Peyer's patch (tissue), 4 donors: ENCODE measurements around the gene RNF152. TPM values are rescaled to one million over a fixed set of nuclear protein-coding genes. Genes with fewer than 3 reads are reported as not detected.

ENCODE experiments used
- DNase-seq, 3 donors: peaks; one replicate each; pipeline ENCODE4 v3.0.0-alpha.2; 2017 to 2019
- H3K27ac ChIP-seq, 4 donors: fragments of 200-600 bp; sonication (generic); one replicate each; pipeline ENCODE4 v1.5.1; 2016 to 2019
- H3K27me3 ChIP-seq, 2 donors: fragments of 200-600 bp; sonication (generic); one replicate each; pipeline ENCODE4 v1.5.1; 2019
- H3K36me3 ChIP-seq, 3 donors: fragments of 200-600 bp; sonication (generic); one replicate each; pipeline ENCODE4 v1.5.1; 2016 to 2019
- H3K4me1 ChIP-seq, 4 donors: fragments of 200-600 bp; sonication (generic); one replicate each; pipeline ENCODE4 v1.5.1; 2016 to 2019
- H3K4me3 ChIP-seq, 4 donors: fragments of 200-600 bp; sonication (generic); 1 replicate in 3 of 4; 2 replicates in 1 of 4; pipeline ENCODE4 v1.5.1; 2016 to 2019; ENCODE audit warnings: mild to moderate bottlenecking in 1 of 4
- H3K9me3 ChIP-seq, 4 donors: fragments of 200-600 bp; sonication (generic); one replicate each; pipeline ENCODE4 v1.5.1; 2016 to 2019; ENCODE audit warnings: mild to moderate bottlenecking in 1 of 4
- POLR2A ChIP-seq, 2 donors: fragments of 450-650 bp; IDR thresholded peaks; one replicate each; pipeline ENCODE4 v1.5.1; 2017; ENCODE audit warnings: antibody characterized with exemption in 2 of 2, mild to moderate bottlenecking in 2 of 2, moderate library complexity in 2 of 2
- total RNA-seq, 4 donors: library from RNA; depleted of rRNA; stranded (reverse); fragments of >200 nt; gene quantifications; one replicate each; pipeline ENCODE4 v1.1.0, GENCODE V29; 2016
- TF ChIP-seq, protein P1 (sequence below), 6 experiments: fragments of 450-650 bp in 4 of 6; fragments of 200-600 bp in 2 of 6; sonication (generic) in 1 of 6; IDR thresholded peaks; one replicate each; pipeline ENCODE4 v1.5.1; 2017 to 2019; ENCODE audit warnings: antibody characterized with exemption in 6 of 6, mild to moderate bottlenecking in 3 of 6, moderate library complexity in 1 of 6

The RNF152 gene
- total RNA-seq, 4 donors from 2014 or later = 17.3 to 185 (median 120) TPM

DNA sequence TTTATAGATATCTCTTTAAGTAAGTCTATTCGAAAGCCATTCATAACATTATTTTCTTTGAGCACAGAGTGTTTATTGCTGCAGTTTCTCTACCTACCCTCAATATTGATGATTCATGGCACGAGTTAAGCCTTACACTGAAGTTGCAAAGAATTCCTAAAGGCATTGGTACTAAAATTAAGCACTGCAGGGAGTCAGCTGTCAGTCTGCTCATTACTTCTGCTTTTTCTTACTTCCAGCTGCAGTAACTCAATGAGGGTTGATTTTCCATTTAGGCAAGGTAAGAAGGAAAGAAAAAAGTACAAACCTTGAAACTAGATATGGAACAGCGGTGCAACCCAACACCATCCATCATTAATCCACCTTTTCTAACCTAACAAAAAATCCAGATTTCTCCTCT, 65.2 kb downstream of the RNF152 start:
- Histone ChIP-seq H3K36me3 (no peaks in the 10 kb centered on the region), H3K27me3 (no peaks in the 10 kb centered on the region), H3K9me3 (no peaks in the 10 kb centered on the region), H3K27ac (no peak overlapping the region), H3K4me3 (no peak overlapping the region), H3K4me1 (no peaks in the 10 kb centered on the region)
- DNase-seq = no peak
- TF ChIP-seq, protein P1, sequence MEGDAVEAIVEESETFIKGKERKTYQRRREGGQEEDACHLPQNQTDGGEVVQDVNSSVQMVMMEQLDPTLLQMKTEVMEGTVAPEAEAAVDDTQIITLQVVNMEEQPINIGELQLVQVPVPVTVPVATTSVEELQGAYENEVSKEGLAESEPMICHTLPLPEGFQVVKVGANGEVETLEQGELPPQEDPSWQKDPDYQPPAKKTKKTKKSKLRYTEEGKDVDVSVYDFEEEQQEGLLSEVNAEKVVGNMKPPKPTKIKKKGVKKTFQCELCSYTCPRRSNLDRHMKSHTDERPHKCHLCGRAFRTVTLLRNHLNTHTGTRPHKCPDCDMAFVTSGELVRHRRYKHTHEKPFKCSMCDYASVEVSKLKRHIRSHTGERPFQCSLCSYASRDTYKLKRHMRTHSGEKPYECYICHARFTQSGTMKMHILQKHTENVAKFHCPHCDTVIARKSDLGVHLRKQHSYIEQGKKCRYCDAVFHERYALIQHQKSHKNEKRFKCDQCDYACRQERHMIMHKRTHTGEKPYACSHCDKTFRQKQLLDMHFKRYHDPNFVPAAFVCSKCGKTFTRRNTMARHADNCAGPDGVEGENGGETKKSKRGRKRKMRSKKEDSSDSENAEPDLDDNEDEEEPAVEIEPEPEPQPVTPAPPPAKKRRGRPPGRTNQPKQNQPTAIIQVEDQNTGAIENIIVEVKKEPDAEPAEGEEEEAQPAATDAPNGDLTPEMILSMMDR (IDR thresholded peaks at IDR 0.05) = no peak
- TF ChIP-seq POLR2A (IDR thresholded peaks at IDR 0.05) = no peak

DNA sequence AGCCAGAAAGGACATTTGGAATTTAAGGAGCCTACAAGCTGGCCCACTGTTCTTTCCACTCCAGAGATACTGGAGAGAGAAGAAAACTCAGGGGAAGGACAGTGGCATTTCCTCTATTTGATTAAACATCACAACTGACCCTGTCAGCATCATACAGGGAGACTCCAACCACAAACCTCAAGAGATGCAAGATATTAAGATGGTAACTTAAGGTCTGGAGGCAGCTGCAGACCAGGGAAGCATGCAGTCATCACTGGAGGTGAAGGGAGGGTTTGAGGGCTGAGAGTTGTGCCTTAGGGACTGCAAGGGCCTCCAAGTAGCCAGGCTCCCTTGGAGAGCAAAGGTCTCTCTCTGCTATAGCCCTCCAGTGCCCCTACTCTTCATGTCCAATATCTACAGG, 67.4 kb downstream of the RNF152 start:
- Histone ChIP-seq H3K9me3 (no peaks in the 10 kb centered on the region), H3K4me1 (no peaks in the 10 kb centered on the region), H3K4me3 (no peak overlapping the region), H3K27me3 (no peaks in the 10 kb centered on the region), H3K27ac (no peak overlapping the region), H3K36me3 (no peaks in the 10 kb centered on the region)
- no peak for TF ChIP-seq POLR2A (IDR thresholded peaks at IDR 0.05)
- TF ChIP-seq, protein P1 (IDR thresholded peaks at IDR 0.05) = no peak
- no peak for DNase-seq

DNA sequence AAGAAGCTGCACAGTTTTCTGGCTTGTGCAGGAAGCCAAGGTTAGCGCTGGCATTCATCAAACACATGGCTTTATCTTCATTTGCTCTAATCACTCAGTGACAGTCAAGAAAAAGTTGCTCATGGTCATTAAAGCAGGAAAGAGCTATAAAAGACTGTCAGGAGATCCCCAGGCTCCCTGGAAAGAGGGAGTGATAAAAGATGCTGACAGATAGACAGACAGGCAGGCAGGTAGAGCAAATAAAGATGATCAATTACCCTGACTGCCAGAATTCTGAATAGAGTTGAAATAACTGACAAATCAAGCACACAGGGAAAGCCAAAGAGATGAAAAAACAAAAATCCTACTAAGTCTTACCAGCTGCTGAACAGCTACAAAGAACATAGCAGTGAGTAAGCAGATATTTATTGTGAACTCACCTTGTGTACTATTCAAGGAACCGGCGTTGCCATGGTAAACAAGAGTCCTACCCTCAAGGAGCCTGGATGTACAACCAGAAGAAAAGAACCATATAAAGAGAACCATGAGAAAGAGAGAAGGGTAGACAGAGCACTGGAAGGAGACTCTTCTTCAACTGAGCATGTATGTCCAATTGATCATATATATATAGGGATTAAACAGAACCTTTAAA, 68.0 kb downstream of the RNF152 start:
- H3K4me1 ChIP-seq = no peaks in the 10 kb centered on the region
- DNase-seq = no peak
- H3K36me3 ChIP-seq = no peaks in the 10 kb centered on the region
- no peak overlapping the region for H3K27ac ChIP-seq
- no peaks in the 10 kb centered on the region for H3K27me3 ChIP-seq
- no peaks in the 10 kb centered on the region for H3K9me3 ChIP-seq
- TF ChIP-seq, protein P1 (IDR thresholded peaks at IDR 0.05) = no peak
- no peak for TF ChIP-seq POLR2A (IDR thresholded peaks at IDR 0.05)
- no peak overlapping the region for H3K4me3 ChIP-seq

DNA sequence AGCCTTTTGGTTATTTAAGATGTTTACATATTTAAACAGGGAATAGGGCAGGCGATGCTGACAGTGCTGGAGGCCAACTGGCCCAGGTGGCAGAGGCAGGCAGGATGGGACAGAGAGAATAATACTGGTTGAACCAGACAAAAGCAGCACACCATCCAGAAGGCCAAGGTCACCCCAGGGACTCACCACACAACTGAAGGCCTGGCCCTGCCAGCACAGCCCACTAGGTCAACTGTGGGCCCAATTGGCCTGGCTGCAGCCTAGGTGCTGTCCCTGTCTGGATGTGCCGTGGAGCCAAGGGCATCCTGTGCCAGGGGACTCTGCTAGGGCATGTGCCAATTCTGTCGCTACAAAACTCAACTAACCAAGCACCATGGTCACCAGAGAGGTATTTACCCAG, 69.2 kb downstream of the RNF152 start:
- no peaks in the 10 kb centered on the region for H3K27me3 ChIP-seq
- H3K27ac ChIP-seq = no peak overlapping the region
- no peak overlapping the region for H3K4me3 ChIP-seq
- H3K4me1 ChIP-seq = no peaks in the 10 kb centered on the region
- TF ChIP-seq, protein P1 (IDR thresholded peaks at IDR 0.05) = no peak
- no peak for TF ChIP-seq POLR2A (IDR thresholded peaks at IDR 0.05)
- DNase-seq = no peak
- no peaks in the 10 kb centered on the region for H3K36me3 ChIP-seq
- no peaks in the 10 kb centered on the region for H3K9me3 ChIP-seq

DNA sequence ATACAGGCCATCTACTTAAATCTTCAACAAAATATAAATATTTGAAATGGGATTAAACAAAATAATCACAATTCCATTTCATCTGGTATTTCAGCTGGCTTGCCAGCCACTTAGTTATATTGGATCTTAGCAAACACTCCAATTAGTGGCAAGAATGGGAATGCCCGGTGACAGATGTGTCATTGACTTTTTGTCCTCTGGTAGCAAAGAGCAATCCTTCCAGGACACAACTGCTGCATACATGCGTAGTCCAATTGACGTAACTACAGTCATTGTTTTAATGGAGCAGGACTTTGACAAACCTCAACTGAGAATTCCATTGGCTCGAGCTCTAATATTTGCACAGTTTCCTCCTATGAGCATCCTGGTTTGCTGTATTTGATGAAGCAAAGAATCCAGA, 69.9 kb downstream of the RNF152 start:
- DNase-seq = no peak
- Histone ChIP-seq H3K27me3 (no peaks in the 10 kb centered on the region), H3K36me3 (no peaks in the 10 kb centered on the region), H3K9me3 (no peaks in the 10 kb centered on the region), H3K27ac (no peak overlapping the region), H3K4me1 (no peaks in the 10 kb centered on the region), H3K4me3 (no peak overlapping the region)
- TF ChIP-seq, protein P1 (IDR thresholded peaks at IDR 0.05) = no peak
- TF ChIP-seq POLR2A (IDR thresholded peaks at IDR 0.05) = no peak

DNA sequence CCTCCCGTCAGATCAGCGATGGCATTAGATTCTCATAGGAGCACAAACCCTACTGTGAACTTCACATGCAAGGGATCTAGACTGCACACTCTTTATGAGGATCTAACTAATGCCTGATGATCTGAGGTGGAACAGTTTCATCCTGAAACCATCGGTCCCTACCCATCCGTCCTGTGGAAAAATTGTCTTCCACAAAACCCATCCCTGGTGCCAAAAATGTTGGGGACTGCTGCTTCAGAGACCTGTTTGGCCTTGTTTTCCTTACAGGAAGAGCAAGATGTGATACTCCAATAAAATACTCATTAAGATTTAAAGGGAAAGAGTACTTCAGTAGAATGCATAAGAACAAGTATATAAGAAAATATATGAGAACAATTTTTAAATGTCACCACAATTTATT, 71.1 kb downstream of the RNF152 start:
- Histone ChIP-seq H3K36me3 (no peaks in the 10 kb centered on the region), H3K27me3 (no peaks in the 10 kb centered on the region), H3K9me3 (no peaks in the 10 kb centered on the region), H3K27ac (no peak overlapping the region), H3K4me3 (no peak overlapping the region), H3K4me1 (no peaks in the 10 kb centered on the region)
- TF ChIP-seq, protein P1 (IDR thresholded peaks at IDR 0.05) = no peak
- TF ChIP-seq POLR2A (IDR thresholded peaks at IDR 0.05) = no peak
- no peak for DNase-seq
